PC-3 (cell line): ENCODE results near the gene CNTNAP5. TPM values are rescaled to one million over a fixed set of nuclear protein-coding genes. Genes with fewer than 3 reads are reported as not detected.

Experiments
- ATAC-seq: fragments of 200-7000 bp; cut with Tn5 transposase; 2 replicates; pipeline ENCODE4 v1.9.1; 2020; ENCODE audit warnings: mild to moderate bottlenecking, moderate library complexity
- BruUV-seq: library from RNA; stranded (reverse); fragments of 400-500 nt; replicated peaks from 2 replicates; lab custom pipeline; 2021; lab: Mats Ljungman, UMichigan
- CTCF ChIA-PET: fragments of 300-600 bp; sonication (Branson Sonifier 250); formaldehyde crosslinking; loops from one replicate; lab custom pipeline; 2022; ENCODE audit warnings: antibody characterized with exemption; lab: Charles Lee
- POLR2A ChIA-PET: fragments of 300-600 bp; sonication (Branson Sonifier 250); formaldehyde crosslinking; loops from one replicate; lab custom pipeline; 2022; ENCODE audit warnings: antibody characterized with exemption; ENCODE audit not compliant: unreplicated experiment; lab: Charles Lee
- DNase-seq: peaks from one replicate; pipeline ENCODE4 v3.0.0-alpha.2; 2015
- H2AFZ ChIP-seq: fragments of 300-600 bp; sonication (generic); 2 replicates; pipeline ENCODE4 v1.6.0; 2016; ENCODE audit warnings: antibody characterized with exemption, low read length
- H3F3A ChIP-seq: fragments of 300-600 bp; sonication (generic); one replicate; pipeline ENCODE4 v1.6.0; 2017; ENCODE audit warnings: antibody characterized with exemption, low read length, control low read depth, mild to moderate bottlenecking; ENCODE audit not compliant: unreplicated experiment
- H3K27ac ChIP-seq: fragments of 300-600 bp; sonication (generic); 2 replicates; pipeline ENCODE4 v1.5.1; 2016; ENCODE audit warnings: mild to moderate bottlenecking, low read length
- H3K27me3 ChIP-seq: fragments of 300-600 bp; sonication (generic); 2 replicates; pipeline ENCODE4 v1.6.1; 2016; ENCODE audit warnings: low read length, mixed read lengths
- H3K36me3 ChIP-seq: fragments of 300-600 bp; sonication (generic); 2 replicates; pipeline ENCODE4 v1.6.1; 2016; ENCODE audit warnings: low read depth, mixed run types, low read length, mixed read lengths
- H3K4me1 ChIP-seq: fragments of 300-600 bp; sonication (generic); 2 replicates; pipeline ENCODE4 v1.5.1; 2016; ENCODE audit warnings: low read length; ENCODE audit not compliant: insufficient read depth
- H3K4me2 ChIP-seq: fragments of 300-600 bp; sonication (generic); 2 replicates; pipeline ENCODE4 v1.6.0; 2016; ENCODE audit warnings: low read length
- H3K4me3 ChIP-seq: fragments of 300-600 bp; sonication (generic); 2 replicates; pipeline ENCODE4 v1.5.1; 2016; ENCODE audit warnings: mild to moderate bottlenecking, low read length, mixed read lengths
- H3K79me2 ChIP-seq: fragments of 300-600 bp; sonication (generic); 2 replicates; pipeline ENCODE4 v1.6.1; 2017; ENCODE audit warnings: low read length, mixed read lengths
- H3K9ac ChIP-seq: fragments of 300-600 bp; sonication (generic); 2 replicates; pipeline ENCODE4 v1.6.0; 2016; ENCODE audit warnings: mild to moderate bottlenecking, low read length
- H3K9me2 ChIP-seq: fragments of 300-600 bp; sonication (generic); replicated peaks from 2 replicates; pipeline ENCODE4 v1.6.1; 2016; ENCODE audit warnings: mixed run types, low read length, mixed read lengths
- H3K9me3 ChIP-seq: fragments of 300-600 bp; sonication (generic); 2 replicates; pipeline ENCODE4 v1.6.1; 2016; ENCODE audit warnings: low read length, mixed read lengths
- H4K20me1 ChIP-seq: fragments of 300-600 bp; sonication (generic); 2 replicates; pipeline ENCODE4 v1.6.1; 2016; ENCODE audit warnings: low read length, mixed read lengths
- EZH2 ChIP-seq: fragments of 300-600 bp; sonication (generic); IDR thresholded peaks from one replicate; pipeline ENCODE4 v1.6.1; 2017; ENCODE audit warnings: antibody characterized with exemption, mild to moderate bottlenecking, low read length; ENCODE audit not compliant: unreplicated experiment
- EZH2phosphoT487 ChIP-seq: fragments of 300-600 bp; sonication (generic); IDR thresholded peaks from 2 replicates; pipeline ENCODE4 v1.6.1; 2018; ENCODE audit warnings: mild to moderate bottlenecking, antibody characterized with exemption, low read length, borderline replicate concordance
- intact Hi-C: fragments of 100-400 bp; cut with micrococcal nuclease; formaldehyde crosslinking; loops from 2 replicates; pipeline ENCODE4 v1.9.0; 2023
- total RNA-seq: library from RNA; depleted of rRNA; stranded (reverse); fragments of >200 nt; gene quantifications from 2 replicates; pipeline ENCODE4 v1.2.3, GENCODE V29; 2014
- TF ChIP-seq, protein P1 (sequence below): fragments of 300-600 bp; sonication (generic); conservative IDR thresholded peaks from 2 replicates; pipeline ENCODE4 v1.5.1; 2017; ENCODE audit warnings: antibody characterized with exemption, low read depth, mild to moderate bottlenecking, low read length

CNTNAP5 gene
- total RNA-seq, 1 experiment from 2014 or later: not detected

DNA sequence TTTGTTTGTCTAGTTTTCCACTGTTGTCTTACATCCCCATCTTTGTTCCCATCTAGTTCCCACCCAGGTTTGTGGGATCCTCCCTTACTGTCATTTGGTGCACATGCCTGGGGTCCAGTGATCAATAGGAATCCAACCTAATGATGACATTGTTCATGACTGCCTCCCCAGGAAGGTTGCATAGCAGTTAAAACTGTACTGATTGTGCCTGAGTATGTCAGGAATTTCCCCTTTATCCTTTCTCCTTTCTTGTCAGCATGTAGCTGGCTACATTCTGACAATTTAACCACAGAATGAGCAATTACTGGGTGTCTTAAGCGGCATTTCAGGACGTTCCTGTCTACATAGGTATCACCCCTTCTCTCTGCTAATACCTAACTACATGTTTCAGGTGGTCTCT lies 653.0 kb downstream of the CNTNAP5 start:
- Histone ChIP-seq H3F3A (no peaks in the 10 kb centered on the region), H3K27me3 (no peaks in the 10 kb centered on the region), H3K4me3 (no peak overlapping the region), H3K9me3 (no peaks in the 10 kb centered on the region; the same call in 1 of the 2 replicates), H3K9me2 (no peaks in the 10 kb centered on the region), H3K4me2 (no peak overlapping the region), H3K9ac (no peak overlapping the region), H3K36me3 (no peaks in the 10 kb centered on the region), H3K79me2 (no peaks in the 10 kb centered on the region), H3K27ac (no peak overlapping the region), H4K20me1 (no peaks in the 10 kb centered on the region), H2AFZ (no peak overlapping the region), H3K4me1 (no peaks in the 10 kb centered on the region)
- POLR2A ChIA-PET: no interaction called here
- BruUV-seq: no TSS peak
- CTCF ChIA-PET: no interaction called here
- DNase-seq: no peak
- intact Hi-C loops: no loop called here
- ATAC-seq: no peak
- no peak for TF ChIP-seq EZH2phosphoT487
- TF ChIP-seq EZH2: no peak
- TF ChIP-seq, protein P1, sequence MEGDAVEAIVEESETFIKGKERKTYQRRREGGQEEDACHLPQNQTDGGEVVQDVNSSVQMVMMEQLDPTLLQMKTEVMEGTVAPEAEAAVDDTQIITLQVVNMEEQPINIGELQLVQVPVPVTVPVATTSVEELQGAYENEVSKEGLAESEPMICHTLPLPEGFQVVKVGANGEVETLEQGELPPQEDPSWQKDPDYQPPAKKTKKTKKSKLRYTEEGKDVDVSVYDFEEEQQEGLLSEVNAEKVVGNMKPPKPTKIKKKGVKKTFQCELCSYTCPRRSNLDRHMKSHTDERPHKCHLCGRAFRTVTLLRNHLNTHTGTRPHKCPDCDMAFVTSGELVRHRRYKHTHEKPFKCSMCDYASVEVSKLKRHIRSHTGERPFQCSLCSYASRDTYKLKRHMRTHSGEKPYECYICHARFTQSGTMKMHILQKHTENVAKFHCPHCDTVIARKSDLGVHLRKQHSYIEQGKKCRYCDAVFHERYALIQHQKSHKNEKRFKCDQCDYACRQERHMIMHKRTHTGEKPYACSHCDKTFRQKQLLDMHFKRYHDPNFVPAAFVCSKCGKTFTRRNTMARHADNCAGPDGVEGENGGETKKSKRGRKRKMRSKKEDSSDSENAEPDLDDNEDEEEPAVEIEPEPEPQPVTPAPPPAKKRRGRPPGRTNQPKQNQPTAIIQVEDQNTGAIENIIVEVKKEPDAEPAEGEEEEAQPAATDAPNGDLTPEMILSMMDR: no peak

DNA sequence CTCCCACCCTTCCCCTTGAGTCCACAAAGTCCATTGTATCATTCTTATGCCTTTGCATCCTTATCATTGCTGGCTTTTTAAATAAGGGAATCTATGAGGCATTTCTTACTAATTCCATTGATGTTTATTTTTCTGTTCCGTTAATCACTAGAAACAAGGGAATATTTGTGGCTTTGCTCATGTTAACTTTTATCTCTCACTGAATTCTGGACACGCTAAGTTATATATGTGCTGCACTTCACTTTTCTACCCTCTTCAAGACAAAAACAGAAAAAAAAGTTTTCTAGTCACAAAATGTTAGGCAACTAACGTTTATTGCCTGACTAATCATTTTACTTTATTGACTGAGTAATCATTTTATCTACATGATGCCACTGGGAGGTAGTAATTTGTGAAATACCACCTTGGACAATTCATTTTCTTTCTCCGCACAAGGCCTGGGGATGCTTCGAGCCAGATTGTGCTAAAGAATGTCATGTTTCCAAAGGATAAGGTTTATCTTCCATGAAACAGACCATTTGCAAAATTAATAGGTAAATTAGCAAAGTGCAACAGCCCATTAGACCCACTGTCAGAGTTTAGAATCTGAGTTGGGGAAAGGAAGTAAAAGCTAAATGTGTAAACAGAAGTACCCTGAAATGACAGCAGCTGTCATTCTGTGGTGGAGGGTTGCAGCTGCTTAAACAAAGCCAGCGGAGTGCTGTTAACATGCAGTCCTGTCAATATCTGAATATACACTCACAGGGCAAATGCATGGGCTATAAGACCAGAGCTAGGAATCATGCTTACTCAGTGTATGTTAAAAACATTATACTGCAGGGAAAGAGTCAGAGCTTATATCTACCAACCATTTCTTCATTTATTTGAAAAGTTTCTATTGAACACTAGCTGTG lies 658.7 kb downstream of the CNTNAP5 start:
- DNase-seq: no peak
- H3K9me3 ChIP-seq: peaks cover 19% of the 10 kb centered on the region; the same call in 1 of the 2 replicates
- TF ChIP-seq, protein P1: no peak
- TF ChIP-seq EZH2phosphoT487: no peak
- no peak for TF ChIP-seq EZH2
- H3K4me2 ChIP-seq: no peak overlapping the region
- no peaks in the 10 kb centered on the region for H4K20me1 ChIP-seq
- POLR2A ChIA-PET: no interaction called here
- no peak overlapping the region for H3K9ac ChIP-seq
- no peaks in the 10 kb centered on the region for H3K79me2 ChIP-seq
- H3K4me1 ChIP-seq: no peaks in the 10 kb centered on the region
- no peak overlapping the region for H2AFZ ChIP-seq
- ATAC-seq: no peak
- H3K27ac ChIP-seq: no peak overlapping the region
- intact Hi-C loops: no loop called here
- no TSS peak for BruUV-seq
- CTCF ChIA-PET: no interaction called here
- no peaks in the 10 kb centered on the region for H3F3A ChIP-seq
- H3K4me3 ChIP-seq: no peak overlapping the region
- no peaks in the 10 kb centered on the region for H3K36me3 ChIP-seq
- H3K27me3 ChIP-seq: no peaks in the 10 kb centered on the region
- no peaks in the 10 kb centered on the region for H3K9me2 ChIP-seq

DNA sequence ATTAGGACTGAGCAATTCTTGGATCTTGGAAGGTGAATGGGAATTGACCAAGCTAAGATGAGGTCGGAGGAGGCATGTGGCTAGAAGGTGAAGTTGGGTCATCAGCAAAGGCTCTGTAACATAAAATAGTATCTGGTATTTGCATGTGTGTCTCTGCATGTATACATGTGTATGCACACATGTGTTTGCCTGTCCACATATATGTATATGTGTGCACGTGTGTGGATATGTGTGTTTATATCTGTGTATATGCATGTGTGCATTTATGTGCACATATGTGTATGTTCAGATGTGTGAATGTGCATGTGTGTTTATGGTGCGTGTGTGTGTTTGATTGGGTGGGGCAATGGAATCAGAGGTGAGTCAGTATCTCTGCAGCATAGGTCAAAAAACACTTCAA lies 664.3 kb downstream of the CNTNAP5 start:
- POLR2A ChIA-PET: no interaction called here
- H4K20me1 ChIP-seq: no peaks in the 10 kb centered on the region
- H3K27me3 ChIP-seq: no peaks in the 10 kb centered on the region
- H3K36me3 ChIP-seq: no peaks in the 10 kb centered on the region
- no peaks in the 10 kb centered on the region for H3K9me2 ChIP-seq
- no peak overlapping the region for H3K9ac ChIP-seq
- no peak for DNase-seq
- no peaks in the 10 kb centered on the region for H3F3A ChIP-seq
- H2AFZ ChIP-seq: no peak overlapping the region
- intact Hi-C loops: no loop called here
- ATAC-seq: no peak
- H3K9me3 ChIP-seq: peaks cover 24% of the 10 kb centered on the region; the same call in 1 of the 2 replicates
- CTCF ChIA-PET: no interaction called here
- H3K4me3 ChIP-seq: no peak overlapping the region
- H3K79me2 ChIP-seq: no peaks in the 10 kb centered on the region
- H3K4me2 ChIP-seq: no peak overlapping the region
- no TSS peak for BruUV-seq
- H3K27ac ChIP-seq: no peak overlapping the region
- H3K4me1 ChIP-seq: no peaks in the 10 kb centered on the region
- TF ChIP-seq EZH2phosphoT487 (no peak), EZH2 (no peak)
- TF ChIP-seq, protein P1: no peak
